Neutrophil (primary cell): ENCODE results near the gene KCNA1.

Experiments used
- H3K27ac ChIP-seq: fragments of 200-600 bp; sonication (generic); 2 replicates; pipeline ENCODE4 v1.5.1; 2016; ENCODE audit warnings: mild to moderate bottlenecking, moderate library complexity
- H3K27me3 ChIP-seq: fragments of 200-600 bp; sonication (generic); 2 replicates; pipeline ENCODE4 v1.6.0; 2016; ENCODE audit warnings: mild to moderate bottlenecking
- H3K36me3 ChIP-seq: fragments of 200-600 bp; sonication (generic); 2 replicates; pipeline ENCODE4 v1.5.1; 2017
- H3K4me1 ChIP-seq, 2 experiments: fragments of 200-600 bp in 1 of 2; sonication (generic) in 1 of 2; 1 replicate in 1 of 2; 2 replicates in 1 of 2; pipeline versions ENCODE4 v1.5.1 to v1.6.1; 2013 to 2016; ENCODE audit warnings: low read depth in 1 of 2, low read length in 1 of 2, mild to moderate bottlenecking in 1 of 2, moderate library complexity in 1 of 2; ENCODE audit not compliant: control insufficient read depth in 1 of 2, insufficient read depth in 1 of 2
- H3K4me3 ChIP-seq, 2 experiments: fragments of 200-600 bp in 1 of 2; sonication (generic) in 1 of 2; 1 replicate in 1 of 2; 2 replicates in 1 of 2; pipeline ENCODE4 v1.5.1; 2013 to 2016; ENCODE audit warnings: low read depth in 1 of 2, low read length in 1 of 2, mild to moderate bottlenecking in 1 of 2, moderate library complexity in 1 of 2
- H3K9me3 ChIP-seq: fragments of 200-600 bp; sonication (generic); 2 replicates; pipeline ENCODE4 v1.5.1; 2016
- CTCF ChIP-seq: fragments of 200-600 bp; sonication (generic); IDR thresholded peaks from 2 replicates; pipeline ENCODE4 v1.5.1; 2016; ENCODE audit warnings: antibody characterized with exemption

KCNA1 gene

GRCh38 chr12:4911316-4911994 is 1.8 kb downstream of the KCNA1 start:
- H3K4me3 ChIP-seq, result no peak overlapping the region
- no peak overlapping the region for H3K27ac ChIP-seq
- H3K27me3 ChIP-seq, result peaks cover 100% of the 10 kb centered on the region
- no peaks in the 10 kb centered on the region for H3K4me1 ChIP-seq
- no peak for TF ChIP-seq CTCF
- no peaks in the 10 kb centered on the region for H3K9me3 ChIP-seq
- H3K36me3 ChIP-seq, result no peaks in the 10 kb centered on the region

GRCh38 chr12:4914720-4915119 is 5.0 kb downstream of the KCNA1 start:
- H3K4me3 ChIP-seq, result no peak overlapping the region
- H3K9me3 ChIP-seq, result no peaks in the 10 kb centered on the region
- peaks cover 100% of the 10 kb centered on the region for H3K27me3 ChIP-seq
- TF ChIP-seq CTCF, result no peak
- no peaks in the 10 kb centered on the region for H3K36me3 ChIP-seq
- no peak overlapping the region for H3K27ac ChIP-seq
- no peaks in the 10 kb centered on the region for H3K4me1 ChIP-seq

- H3K4me3 ChIP-seq, result no peak overlapping the region
- H3K27me3 ChIP-seq, result peaks cover 98% of the 10 kb centered on the region
- H3K27ac ChIP-seq, result no peak overlapping the region
- TF ChIP-seq CTCF, result no peak
- no peaks in the 10 kb centered on the region for H3K9me3 ChIP-seq
- H3K4me1 ChIP-seq, result no peaks in the 10 kb centered on the region
- H3K36me3 ChIP-seq, result no peaks in the 10 kb centered on the region
Observed at GRCh38 chr12:4915752-4916151, 6.0 kb downstream of the KCNA1 start.

- no peaks in the 10 kb centered on the region for H3K36me3 ChIP-seq
- H3K27me3 ChIP-seq, result peaks cover 94% of the 10 kb centered on the region
- no peaks in the 10 kb centered on the region for H3K4me1 ChIP-seq
- no peaks in the 10 kb centered on the region for H3K9me3 ChIP-seq
- no peak for TF ChIP-seq CTCF
- H3K27ac ChIP-seq, result no peak overlapping the region
- H3K4me3 ChIP-seq, result no peak overlapping the region
Observed at GRCh38 chr12:4918950-4919660, 9.4 kb downstream of the KCNA1 start.

- Histone ChIP-seq H3K4me3 (no peak overlapping the region), H3K27me3 (peaks cover 63% of the 10 kb centered on the region), H3K4me1 (no peaks in the 10 kb centered on the region), H3K36me3 (no peaks in the 10 kb centered on the region), H3K9me3 (no peaks in the 10 kb centered on the region), H3K27ac (no peak overlapping the region)
- TF ChIP-seq CTCF, result no peak
Observed at GRCh38 chr12:4932576-4932975, 22.9 kb downstream of the KCNA1 start.
